ENCODE results near the gene CD9.

The CD9 gene

DNA sequence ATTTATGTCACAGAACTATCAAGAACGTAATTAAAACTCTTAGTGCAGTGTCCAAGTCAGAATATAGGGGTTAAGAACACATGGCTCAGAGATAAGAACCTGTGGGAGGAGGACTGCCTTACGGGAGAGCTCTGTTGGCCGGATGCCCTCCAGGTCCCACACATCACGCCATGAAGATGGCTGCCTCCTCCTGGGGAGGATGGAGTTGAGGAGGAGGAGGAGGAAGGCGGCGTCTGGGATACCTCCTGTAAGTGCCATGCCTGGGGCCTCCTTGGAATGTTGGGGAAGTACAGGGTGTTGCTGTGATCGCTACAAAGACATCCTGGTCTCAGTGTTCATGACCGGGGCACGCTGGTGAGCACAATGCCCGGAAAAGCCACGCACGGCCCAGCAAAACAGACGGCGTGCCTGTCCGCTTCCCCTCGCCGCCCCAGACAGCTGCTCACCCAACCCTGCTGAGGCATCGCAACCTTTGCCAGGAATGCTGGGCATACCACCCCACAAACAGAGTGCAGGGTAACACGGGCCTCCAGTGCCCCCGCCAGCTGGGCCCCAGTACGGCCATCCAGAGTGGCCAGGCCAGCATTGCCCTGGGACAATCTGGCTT is 28.7 kb upstream of the CD9 start:
- Histone ChIP-seq H2AFZ (ENCODE audit: low read length) (no peak overlapping the region), H2AK5ac (ENCODE audit: low read depth, low read length) (peak overlapping the region; percentile 47), H3K14ac (ENCODE audit: low read length) (peak overlapping the region; percentile 21), H4K91ac (ENCODE audit: low read depth, low read length, poor library complexity) (no peak overlapping the region), H3K27me3 (ENCODE audit: control insufficient read depth in 3 of 3, insufficient read depth in 3 of 3, low read depth in 1 of 3, low read length in 3 of 3) (peaks cover 0 to 7% (median 0%) of the 10 kb centered on the region in 3 experiments), H2BK120ac (ENCODE audit: low read depth, low read length) (no peak overlapping the region), H3K4me3 (ENCODE audit: low read length in 2 of 2) (no peak overlapping the region), H3K27ac (replicated peaks; ENCODE audit: low read length) (no peak overlapping the region), H3K79me1 (ENCODE audit: low read depth, low read length) (no peaks in the 10 kb centered on the region), H3K4ac (ENCODE audit: low read length) (no peak overlapping the region), H3K18ac (ENCODE audit: low read length) (peak overlapping the region; percentile 32), H2BK15ac (ENCODE audit: low read length) (no peak overlapping the region), H3K36me3 (replicated peaks in 1 of 2; ENCODE audit: control insufficient read depth in 2 of 2, insufficient read depth in 2 of 2, low read length in 2 of 2) (no peaks in the 10 kb centered on the region), H3K9ac (ENCODE audit: low read depth, low read length, poor library complexity) (no peak overlapping the region), H3K23ac (ENCODE audit: low read depth, low read length, poor library complexity) (no peak overlapping the region), H3K4me1 (ENCODE audit: control insufficient read depth in 2 of 2, insufficient read depth in 1 of 2, low read depth in 1 of 2, low read length in 2 of 2) (no peaks in the 10 kb centered on the region), H3K9me3 (replicated peaks in 1 of 2; ENCODE audit: control insufficient read depth in 2 of 2, insufficient read depth in 1 of 2, low read depth in 1 of 2, low read length in 2 of 2) (no peaks in the 10 kb centered on the region), H2BK12ac (ENCODE audit: low read length) (no peak overlapping the region), H4K8ac (ENCODE audit: low read depth, low read length) (no peak overlapping the region), H2BK5ac (ENCODE audit: low read length) (no peak overlapping the region), H3K4me2 (ENCODE audit: insufficient read depth, low read length, poor library complexity, severe bottlenecking) (no peak overlapping the region)
- no peak for DNase-seq (ENCODE audit: low spot score)
- WGBS, 2 donors (ENCODE audit: extremely low coverage in 2 of 2, insufficient read length in 2 of 2, insufficient replicate concordance in 1 of 2), result no CpG with 5 or more reads among the region's 21 CpGs

DNA sequence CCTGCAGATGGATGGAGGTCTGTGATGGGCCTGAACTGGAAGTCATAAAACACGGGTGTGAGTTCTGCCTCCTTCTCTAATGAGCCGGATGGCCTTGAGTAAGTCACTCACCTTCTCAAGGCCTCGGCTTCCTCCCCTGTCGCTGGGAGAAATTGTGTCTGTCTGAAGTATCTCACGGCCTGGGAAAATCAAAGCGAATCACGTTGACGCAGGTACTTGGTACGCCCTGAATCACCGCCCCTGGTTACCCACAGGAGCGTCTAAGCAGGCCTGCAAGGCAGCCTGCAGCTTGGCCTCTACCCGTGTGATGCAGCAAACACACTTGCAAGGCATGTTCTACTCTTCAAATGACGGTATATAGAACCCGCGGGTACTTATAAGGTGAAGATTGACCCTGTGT is 28.1 kb upstream of the CD9 start:
- no CpG with 5 or more reads among the region's 15 CpGs for WGBS, 2 donors (ENCODE audit: extremely low coverage in 2 of 2, insufficient read length in 2 of 2, insufficient replicate concordance in 1 of 2)

GRCh38 chr12:6172862-6173261 is 27.3 kb upstream of the CD9 start:
- no peak overlapping the region for H3K9ac ChIP-seq (ENCODE audit: low read depth, low read length, poor library complexity)
- H3K4me2 ChIP-seq (ENCODE audit: insufficient read depth, low read length, poor library complexity, severe bottlenecking), result no peak overlapping the region
- H4K8ac ChIP-seq (ENCODE audit: low read depth, low read length), result no peak overlapping the region
- H2BK12ac ChIP-seq (ENCODE audit: low read length), result no peak overlapping the region
- no peak overlapping the region for H4K91ac ChIP-seq (ENCODE audit: low read depth, low read length, poor library complexity)
- no peak overlapping the region for H2AK5ac ChIP-seq (ENCODE audit: low read depth, low read length)
- peaks cover 0 to 7% (median 0%) of the 10 kb centered on the region in 3 experiments for H3K27me3 ChIP-seq (ENCODE audit: control insufficient read depth in 3 of 3, insufficient read depth in 3 of 3, low read depth in 1 of 3, low read length in 3 of 3)
- DNase-seq (ENCODE audit: low spot score), result no peak
- H3K27ac ChIP-seq (replicated peaks; ENCODE audit: low read length), result no peak overlapping the region
- no peaks in the 10 kb centered on the region for H3K36me3 ChIP-seq (replicated peaks in 1 of 2; ENCODE audit: control insufficient read depth in 2 of 2, insufficient read depth in 2 of 2, low read length in 2 of 2)
- no peak overlapping the region for H3K18ac ChIP-seq (ENCODE audit: low read length)
- no peak overlapping the region for H2BK5ac ChIP-seq (ENCODE audit: low read length)
- H2AFZ ChIP-seq (ENCODE audit: low read length), result no peak overlapping the region
- no peak overlapping the region for H2BK15ac ChIP-seq (ENCODE audit: low read length)
- no peak overlapping the region for H3K23ac ChIP-seq (ENCODE audit: low read depth, low read length, poor library complexity)
- no peaks in the 10 kb centered on the region for H3K79me1 ChIP-seq (ENCODE audit: low read depth, low read length)
- no CpG with 5 or more reads among the region's 4 CpGs for WGBS, 2 donors (ENCODE audit: extremely low coverage in 2 of 2, insufficient read length in 2 of 2, insufficient replicate concordance in 1 of 2)
- H3K4ac ChIP-seq (ENCODE audit: low read length), result no peak overlapping the region
- no peaks in the 10 kb centered on the region for H3K9me3 ChIP-seq (replicated peaks in 1 of 2; ENCODE audit: control insufficient read depth in 2 of 2, insufficient read depth in 1 of 2, low read depth in 1 of 2, low read length in 2 of 2)
- no peak overlapping the region for H3K4me3 ChIP-seq (ENCODE audit: low read length in 2 of 2)
- H2BK120ac ChIP-seq (ENCODE audit: low read depth, low read length), result no peak overlapping the region
- H3K4me1 ChIP-seq (ENCODE audit: control insufficient read depth in 2 of 2, insufficient read depth in 1 of 2, low read depth in 1 of 2, low read length in 2 of 2), result no peaks in the 10 kb centered on the region
- no peak overlapping the region for H3K14ac ChIP-seq (ENCODE audit: low read length)

More for the DNA sequence above, 28.1 kb upstream of the CD9 start:
- no peak overlapping the region for H2BK5ac ChIP-seq (ENCODE audit: low read length)
- H2BK15ac ChIP-seq (ENCODE audit: low read length), result no peak overlapping the region
- no peak overlapping the region for H3K9ac ChIP-seq (ENCODE audit: low read depth, low read length, poor library complexity)
- no peaks in the 10 kb centered on the region for H3K9me3 ChIP-seq (replicated peaks in 1 of 2; ENCODE audit: control insufficient read depth in 2 of 2, insufficient read depth in 1 of 2, low read depth in 1 of 2, low read length in 2 of 2)
- H3K4me2 ChIP-seq (ENCODE audit: insufficient read depth, low read length, poor library complexity, severe bottlenecking), result no peak overlapping the region
- H2AFZ ChIP-seq (ENCODE audit: low read length), result no peak overlapping the region
- no peak overlapping the region for H4K91ac ChIP-seq (ENCODE audit: low read depth, low read length, poor library complexity)
- no peaks in the 10 kb centered on the region for H3K36me3 ChIP-seq (replicated peaks in 1 of 2; ENCODE audit: control insufficient read depth in 2 of 2, insufficient read depth in 2 of 2, low read length in 2 of 2)
- H2AK5ac ChIP-seq (ENCODE audit: low read depth, low read length), result no peak overlapping the region
- H3K79me1 ChIP-seq (ENCODE audit: low read depth, low read length), result no peaks in the 10 kb centered on the region
- no peak overlapping the region for H3K18ac ChIP-seq (ENCODE audit: low read length)
- H3K27me3 ChIP-seq (ENCODE audit: control insufficient read depth in 3 of 3, insufficient read depth in 3 of 3, low read depth in 1 of 3, low read length in 3 of 3), result peaks cover 0 to 7% (median 0%) of the 10 kb centered on the region in 3 experiments
- no peak overlapping the region for H4K8ac ChIP-seq (ENCODE audit: low read depth, low read length)
- no peaks in the 10 kb centered on the region for H3K4me1 ChIP-seq (ENCODE audit: control insufficient read depth in 2 of 2, insufficient read depth in 1 of 2, low read depth in 1 of 2, low read length in 2 of 2)
- no peak overlapping the region for H3K27ac ChIP-seq (replicated peaks; ENCODE audit: low read length)
- H3K14ac ChIP-seq (ENCODE audit: low read length), result no peak overlapping the region
- no peak overlapping the region for H3K4ac ChIP-seq (ENCODE audit: low read length)
- no peak overlapping the region for H3K23ac ChIP-seq (ENCODE audit: low read depth, low read length, poor library complexity)
- DNase-seq (ENCODE audit: low spot score), result no peak
- no peak overlapping the region for H2BK12ac ChIP-seq (ENCODE audit: low read length)
- H2BK120ac ChIP-seq (ENCODE audit: low read depth, low read length), result no peak overlapping the region
- H3K4me3 ChIP-seq (ENCODE audit: low read length in 2 of 2), result no peak overlapping the region

- H2BK15ac ChIP-seq (ENCODE audit: low read length), result peak overlapping the region; percentile 49
- H4K8ac ChIP-seq (ENCODE audit: low read depth, low read length), result no peak overlapping the region
- no peak overlapping the region for H3K4me3 ChIP-seq (ENCODE audit: low read length in 2 of 2)
- no CpG with 5 or more reads among the region's 10 CpGs for WGBS, 2 donors (ENCODE audit: extremely low coverage in 2 of 2, insufficient read length in 2 of 2, insufficient replicate concordance in 1 of 2)
- H3K4me1 ChIP-seq (ENCODE audit: control insufficient read depth in 2 of 2, insufficient read depth in 1 of 2, low read depth in 1 of 2, low read length in 2 of 2), result peaks cover 26 to 29% of the 10 kb centered on the region in 2 donors
- no peak overlapping the region for H3K4me2 ChIP-seq (ENCODE audit: insufficient read depth, low read length, poor library complexity, severe bottlenecking)
- H3K4ac ChIP-seq (ENCODE audit: low read length), result no peak overlapping the region
- no peak overlapping the region for H3K27ac ChIP-seq (replicated peaks; ENCODE audit: low read length)
- DNase-seq (ENCODE audit: low spot score), result no peak
- no peaks in the 10 kb centered on the region for H3K9me3 ChIP-seq (replicated peaks in 1 of 2; ENCODE audit: control insufficient read depth in 2 of 2, insufficient read depth in 1 of 2, low read depth in 1 of 2, low read length in 2 of 2)
- H4K91ac ChIP-seq (ENCODE audit: low read depth, low read length, poor library complexity), result no peak overlapping the region
- H3K18ac ChIP-seq (ENCODE audit: low read length), result peak overlapping the region; percentile 57
- H3K79me1 ChIP-seq (ENCODE audit: low read depth, low read length), result no peaks in the 10 kb centered on the region
- peak overlapping the region; percentile 82 for H2AK5ac ChIP-seq (ENCODE audit: low read depth, low read length)
- peak overlapping the region; percentile 32 for H2BK120ac ChIP-seq (ENCODE audit: low read depth, low read length)
- no peaks in the 10 kb centered on the region for H3K36me3 ChIP-seq (replicated peaks in 1 of 2; ENCODE audit: control insufficient read depth in 2 of 2, insufficient read depth in 2 of 2, low read length in 2 of 2)
- no peak overlapping the region for H2BK5ac ChIP-seq (ENCODE audit: low read length)
- H3K14ac ChIP-seq (ENCODE audit: low read length), result no peak overlapping the region
- H3K27me3 ChIP-seq (ENCODE audit: control insufficient read depth in 3 of 3, insufficient read depth in 3 of 3, low read depth in 1 of 3, low read length in 3 of 3), result no peaks in the 10 kb centered on the region
- no peak overlapping the region for H2AFZ ChIP-seq (ENCODE audit: low read length)
- no peak overlapping the region for H2BK12ac ChIP-seq (ENCODE audit: low read length)
- H3K9ac ChIP-seq (ENCODE audit: low read depth, low read length, poor library complexity), result no peak overlapping the region
- no peak overlapping the region for H3K23ac ChIP-seq (ENCODE audit: low read depth, low read length, poor library complexity)
Observed at GRCh38 chr12:6177642-6178358, 22.4 kb upstream of the CD9 start.

Measured in neuronal stem cell (in vitro differentiated cells).